OCI-M2 (cell line): ENCODE results near the gene STOML1.

Experiments
- DNase-seq: peaks from one replicate; lab custom pipeline; 2025; ENCODE audit not compliant: unreplicated experiment; lab: John Stamatoyannopoulos, UW

STOML1 gene, protein sequence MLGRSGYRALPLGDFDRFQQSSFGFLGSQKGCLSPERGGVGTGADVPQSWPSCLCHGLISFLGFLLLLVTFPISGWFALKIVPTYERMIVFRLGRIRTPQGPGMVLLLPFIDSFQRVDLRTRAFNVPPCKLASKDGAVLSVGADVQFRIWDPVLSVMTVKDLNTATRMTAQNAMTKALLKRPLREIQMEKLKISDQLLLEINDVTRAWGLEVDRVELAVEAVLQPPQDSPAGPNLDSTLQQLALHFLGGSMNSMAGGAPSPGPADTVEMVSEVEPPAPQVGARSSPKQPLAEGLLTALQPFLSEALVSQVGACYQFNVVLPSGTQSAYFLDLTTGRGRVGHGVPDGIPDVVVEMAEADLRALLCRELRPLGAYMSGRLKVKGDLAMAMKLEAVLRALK

GRCh38 chr15:73991726-73992593 is at the start of gene STOML1:
Gene STOML1, minus strand, starts transcription at chr15:73992295. Its CDS starts 72 bp downstream, at chr15:73992223.
- peak; percentile 35 for DNase-seq

DNA sequence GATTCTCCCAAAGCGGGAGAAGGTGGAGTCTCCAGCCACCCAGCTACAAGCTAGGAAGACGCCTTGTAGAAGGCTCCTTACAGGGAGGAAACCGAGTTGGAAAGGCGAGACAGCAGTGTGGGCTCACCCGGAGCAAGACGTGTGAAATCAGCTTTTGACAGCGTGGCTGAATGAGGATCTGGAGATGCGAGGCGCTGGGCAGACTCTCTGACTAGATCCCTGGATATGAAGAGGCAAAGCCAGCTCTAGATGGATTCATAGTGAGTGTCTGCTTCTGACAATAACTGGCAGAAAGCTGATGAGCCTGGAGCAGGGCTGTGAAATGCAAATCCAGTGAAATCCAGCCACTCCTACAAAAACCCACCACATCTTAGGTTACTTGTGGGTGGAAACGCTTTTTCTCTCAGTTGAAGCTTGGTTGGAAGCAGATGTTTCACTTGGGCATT is 49.2 kb upstream of the STOML1 start:
- no peak for DNase-seq

- no peak for DNase-seq
Observed at GRCh38 chr15:74040109-74040850, 48.2 kb upstream of the STOML1 start.

DNA sequence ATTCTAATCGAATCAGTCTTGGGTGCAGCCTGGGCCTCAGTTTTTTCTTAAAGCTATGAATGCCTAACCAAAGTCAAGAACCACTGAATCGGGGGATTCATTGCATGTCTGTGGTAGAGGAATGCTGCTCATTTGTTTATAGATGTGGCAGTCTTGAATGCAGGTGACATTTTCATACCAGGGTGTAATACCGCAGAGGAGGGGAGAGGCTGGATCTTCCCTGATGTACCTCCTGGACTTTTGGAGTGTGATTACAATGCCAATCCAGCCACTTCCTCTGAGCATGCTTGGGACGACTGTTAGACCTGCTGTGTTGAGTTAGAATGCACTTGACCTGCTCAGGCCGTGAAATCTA is 47.5 kb upstream of the STOML1 start:
- DNase-seq = no peak

- no peak for DNase-seq
Observed at GRCh38 chr15:74038707-74039655, 46.9 kb upstream of the STOML1 start.

GRCh38 chr15:74037171-74038117 is 45.3 kb upstream of the STOML1 start:
- DNase-seq = no peak

DNA sequence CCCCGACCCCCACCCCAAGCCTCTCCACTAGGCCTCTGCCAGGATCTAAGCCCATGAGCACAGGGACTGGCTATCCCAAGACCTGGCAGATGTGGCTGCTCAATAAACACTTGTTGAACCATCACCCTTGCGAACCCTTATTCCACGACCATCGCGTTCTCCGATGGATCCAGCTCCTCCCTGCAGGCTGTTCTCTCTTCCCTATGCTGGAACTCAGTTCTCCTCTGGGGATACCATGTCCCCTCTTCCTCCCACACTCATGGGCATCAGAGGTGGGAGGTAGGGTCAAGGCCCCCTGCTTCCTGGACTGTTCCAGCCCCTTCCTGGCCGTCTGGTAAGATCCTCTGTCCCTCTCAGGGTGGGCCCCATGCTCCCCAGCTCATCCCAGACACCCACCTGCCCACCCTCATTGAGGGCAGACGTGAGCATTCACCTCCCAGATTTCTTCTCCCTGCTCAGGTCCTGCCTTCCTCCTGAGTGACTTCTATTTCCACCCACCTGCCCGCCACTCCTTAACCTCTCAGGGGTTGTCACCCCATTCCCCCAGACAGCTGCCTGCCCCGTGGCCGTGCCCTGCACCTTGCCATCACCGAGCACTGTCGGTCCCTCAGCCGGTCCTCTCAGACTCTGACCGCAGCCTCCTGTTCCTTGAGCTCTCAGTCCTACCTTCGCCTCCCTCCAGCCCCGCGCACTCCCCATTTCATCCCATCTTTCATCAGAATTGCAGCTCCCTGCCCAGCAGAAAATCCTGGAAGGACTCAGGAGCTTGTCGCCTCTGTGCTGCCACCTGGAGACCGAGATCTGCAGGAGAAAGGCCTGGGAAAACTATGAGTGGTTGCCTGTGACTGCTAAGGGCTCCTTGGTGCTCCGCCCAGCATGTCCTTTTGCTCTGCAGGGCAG is 44.4 kb upstream of the STOML1 start:
- no peak for DNase-seq

DNA sequence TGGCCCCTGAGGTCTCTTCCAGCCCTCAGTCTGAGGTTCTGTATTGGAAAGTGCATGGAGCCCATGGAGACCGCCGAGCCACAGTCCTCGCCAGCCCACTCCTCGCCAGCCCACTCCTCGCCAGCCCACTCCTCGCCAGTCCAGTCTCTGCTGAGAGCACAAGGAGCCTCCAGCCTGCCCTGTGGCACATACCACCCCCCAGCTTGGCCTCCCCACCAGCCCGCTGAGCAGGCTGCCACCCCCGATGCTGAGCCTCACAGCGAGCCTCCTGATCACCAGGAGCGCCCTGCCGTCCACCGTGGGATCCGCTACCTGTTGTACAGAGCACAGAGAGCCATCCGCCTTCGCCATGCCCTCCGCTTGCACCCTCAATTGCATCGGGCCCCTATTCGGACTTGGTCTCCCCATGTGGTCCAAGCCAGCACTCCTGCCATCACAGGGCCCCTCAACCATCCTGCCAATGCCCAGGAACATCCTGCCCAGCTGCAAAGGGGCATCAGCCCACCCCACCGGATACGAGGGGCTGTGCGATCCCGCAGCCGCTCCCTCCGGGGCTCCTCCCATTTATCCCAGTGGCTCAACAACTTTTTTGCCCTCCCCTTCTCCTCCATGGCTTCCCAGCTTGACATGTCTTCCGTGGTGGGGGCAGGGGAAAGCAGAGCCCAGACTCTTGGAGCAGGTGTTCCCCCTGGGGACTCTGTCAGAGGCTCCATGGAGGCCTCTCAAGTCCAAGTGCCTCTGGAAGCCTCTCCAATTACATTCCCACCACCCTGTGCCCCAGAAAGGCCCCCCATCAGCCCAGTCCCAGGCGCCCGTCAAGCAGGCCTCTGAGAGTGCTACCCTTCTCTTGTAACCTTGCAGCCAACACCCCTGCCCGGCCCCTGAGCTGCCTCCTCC is 43.3 kb upstream of the STOML1 start:
- DNase-seq = no peak

DNA sequence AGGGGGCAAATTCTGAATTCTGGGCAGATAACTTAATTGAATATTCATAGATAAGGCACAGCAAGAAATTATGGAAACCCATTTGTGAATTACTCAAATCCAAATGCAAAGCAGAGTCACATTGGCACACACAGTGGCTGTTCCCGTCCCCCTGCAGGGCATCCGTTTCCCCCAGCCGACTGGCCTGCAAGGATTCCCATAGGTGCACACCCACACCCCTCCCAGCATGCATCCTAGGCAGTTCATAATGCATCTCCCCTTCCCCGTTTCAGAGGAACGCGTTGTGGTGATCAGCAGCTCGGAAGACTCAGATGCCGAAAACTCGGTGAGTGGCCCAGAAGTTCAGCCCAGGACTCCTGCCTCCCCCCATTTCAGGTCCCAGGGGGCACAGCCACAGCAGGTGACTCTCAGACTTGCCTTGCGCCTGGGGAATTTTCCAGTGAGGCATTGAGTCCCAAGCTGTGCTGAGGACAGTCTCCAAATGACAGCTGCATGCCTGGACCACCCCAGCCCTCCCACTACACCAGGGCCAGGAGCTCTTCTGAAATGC is 42.2 kb upstream of the STOML1 start:
- DNase-seq = no peak

- no peak for DNase-seq
Observed at GRCh38 chr15:74032606-74033561, 40.8 kb upstream of the STOML1 start.

DNA sequence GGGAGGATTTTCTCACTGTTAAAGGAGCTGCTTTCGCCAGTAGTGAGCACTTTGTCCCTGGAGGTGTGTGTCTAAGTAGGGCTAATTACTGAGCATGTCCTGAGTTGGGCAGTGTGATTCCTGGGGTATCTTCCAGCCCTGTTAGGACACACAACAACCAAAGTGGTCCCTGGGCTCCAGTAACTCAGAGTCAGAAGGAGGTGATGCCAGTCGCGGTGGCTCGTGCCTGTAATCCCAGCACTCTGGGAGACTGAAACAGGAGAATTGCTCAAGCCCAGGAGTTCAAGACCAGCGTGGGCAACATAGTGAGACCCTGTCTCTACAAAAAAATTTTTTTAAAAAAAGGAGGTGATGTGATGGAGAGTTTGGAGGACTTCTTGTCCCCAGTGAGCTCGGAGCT is 40.0 kb upstream of the STOML1 start:
- no peak for DNase-seq

GRCh38 chr15:74028646-74029045 is 36.6 kb upstream of the STOML1 start:
- no peak for DNase-seq

- no peak for DNase-seq
Observed at GRCh38 chr15:74027688-74028087, 35.6 kb upstream of the STOML1 start.

DNA sequence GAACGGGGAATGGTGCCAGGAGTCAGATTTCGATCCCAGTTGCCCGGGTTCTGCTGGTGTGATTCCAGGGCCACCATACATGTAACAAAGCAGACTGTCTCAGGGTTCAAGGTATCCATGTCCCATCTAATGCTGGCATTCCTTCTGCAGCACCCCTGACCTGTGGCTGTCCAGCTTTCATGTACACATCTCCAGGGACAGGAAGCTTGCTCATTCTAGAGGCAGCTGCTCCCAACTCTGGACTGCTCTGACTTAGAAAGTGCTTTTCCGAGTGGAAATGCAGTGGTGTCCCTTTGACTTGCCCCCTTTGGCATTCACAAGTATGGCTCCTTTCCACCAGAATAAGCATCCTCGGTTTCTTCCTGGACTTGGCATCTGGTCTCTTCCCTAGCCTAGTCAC is 33.3 kb upstream of the STOML1 start:
- DNase-seq = no peak

DNA sequence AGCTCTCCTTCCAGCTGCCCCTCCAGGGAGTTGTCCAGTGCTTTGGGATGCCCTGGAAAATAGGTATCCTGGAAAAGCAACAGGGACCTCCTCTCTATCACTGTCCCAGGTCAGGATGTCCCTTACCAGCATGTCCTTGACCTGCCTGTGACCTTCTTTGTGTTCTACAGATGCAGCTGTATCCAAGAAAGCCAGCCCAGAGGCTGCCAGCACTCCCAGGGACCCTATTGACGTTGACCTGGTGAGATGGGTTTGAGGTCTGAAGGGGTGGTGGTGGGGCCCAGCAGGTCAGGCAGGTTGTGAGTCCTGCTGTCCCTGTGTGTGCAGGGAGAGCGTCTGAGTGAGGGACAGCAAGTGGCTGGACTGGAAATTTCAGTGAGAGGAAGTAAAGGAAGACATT is 32.6 kb upstream of the STOML1 start:
- no peak for DNase-seq
